GM23338 (cell line): ENCODE measurements around the gene GPR176.

Experiments used
- CREB1 ChIP-seq: fragments of 250-450 bp; sonication (Bioruptor Pico); IDR thresholded peaks from 2 replicates; pipeline ENCODE4 v1.5.0; 2020; ENCODE audit warnings: low read depth, mild to moderate bottlenecking, moderate library complexity
- CTCF ChIP-seq, 2 experiments: fragments of 200-600 bp in 1 of 2; sonication (generic) in 1 of 2; conservative IDR thresholded peaks; 2 replicates each; pipeline versions ENCODE4 v1.5.1 to v1.6.1; 2016 to 2017; ENCODE audit warnings: antibody characterized with exemption in 2 of 2, low read depth in 2 of 2, mild to moderate bottlenecking in 2 of 2, moderate library complexity in 1 of 2
- ETS1 ChIP-seq: IDR thresholded peaks from 2 replicates; pipeline ENCODE4 v1.6.1; 2016; ENCODE audit warnings: antibody characterized with exemption
- EZH2 ChIP-seq: fragments of 200-600 bp; sonication (generic); IDR thresholded peaks from one replicate; pipeline ENCODE4 v1.8.0; 2017; ENCODE audit warnings: antibody characterized with exemption, mild to moderate bottlenecking, low read depth; ENCODE audit not compliant: unreplicated experiment
- EZH2phosphoT487 ChIP-seq: fragments of 200-600 bp; sonication (generic); IDR thresholded peaks from one replicate; pipeline ENCODE4 v1.8.1; 2018; ENCODE audit warnings: antibody characterized with exemption; ENCODE audit not compliant: unreplicated experiment
- JUNB ChIP-seq: IDR thresholded peaks from one replicate; pipeline ENCODE4 v1.6.1; 2016; ENCODE audit warnings: antibody characterized with exemption; ENCODE audit not compliant: unreplicated experiment
- POLR2AphosphoS5 ChIP-seq: IDR thresholded peaks from 2 replicates; pipeline ENCODE4 v1.6.1; 2016; ENCODE audit warnings: antibody characterized with exemption, low read depth
- REST ChIP-seq: IDR thresholded peaks from one replicate; pipeline ENCODE4 v1.6.1; 2018; ENCODE audit warnings: antibody characterized with exemption; ENCODE audit not compliant: unreplicated experiment
- STAT1 ChIP-seq: IDR thresholded peaks from one replicate; pipeline ENCODE4 v1.6.1; 2016; ENCODE audit warnings: antibody characterized with exemption; ENCODE audit not compliant: unreplicated experiment
- ZNF331 ChIP-seq: fragments of 250-450 bp; sonication (Bioruptor Pico); IDR thresholded peaks from 2 replicates; pipeline ENCODE4 v1.5.0; 2020; ENCODE audit warnings: low read depth, mild to moderate bottlenecking, moderate library complexity
- ZNF462 ChIP-seq: fragments of 250-450 bp; sonication (Bioruptor Pico); IDR thresholded peaks from 2 replicates; pipeline ENCODE4 v1.5.0; 2020; ENCODE audit warnings: mild to moderate bottlenecking, moderate library complexity

- TF ChIP-seq CTCF (conservative IDR thresholded peaks at IDR 0.05; ENCODE audit: low read depth in 2 of 2) (no peak), EZH2phosphoT487 (no peak), REST (no peak), POLR2AphosphoS5 (no peak), EZH2 (no peak), JUNB (no peak), STAT1 (no peak), CREB1 (CRISPR knock-in tag) (no peak), ETS1 (no peak), ZNF462 (CRISPR knock-in tag) (no peak), ZNF331 (no peak)
Measured at GRCh38 chr15:39951561-39951960, 31.5 kb upstream of the GPR176 start.
